GM19372 (cell line): ENCODE results near the gene ATP6V0D1.
"Not testable (repeated sequence)": the region's sequence is repeated elsewhere in the genome, so short reads cannot be mapped to it uniquely, and the experiment has no call there.

ENCODE experiments used
- ATAC-seq: cut with Tn5 transposase; IDR thresholded peaks from one replicate; pipeline ENCODE4 v1.9.1; 2021; ENCODE audit warnings: mild to moderate bottlenecking, low read depth, moderate library complexity; ENCODE audit not compliant: unreplicated experiment

ATP6V0D1 gene

GRCh38 chr16:67504031-67505021 is 23.4 kb upstream of the ATP6V0D1 start:
- ATAC-seq: no peak

- no peak for ATAC-seq
These were observed 18.1 kb upstream of the ATP6V0D1 start for GRCh38 chr16:67499106-67499505.

- no peak for ATAC-seq
These were observed 9.6 kb upstream of the ATP6V0D1 start for GRCh38 chr16:67490335-67491096.

GRCh38 chr16:67489401-67490083 is 8.6 kb upstream of the ATP6V0D1 start:
- no peak for ATAC-seq

GRCh38 chr16:67487561-67487960 is 6.6 kb upstream of the ATP6V0D1 start:
- ATAC-seq: not testable (repeated sequence)

GRCh38 chr16:67486805-67487204 is 5.8 kb upstream of the ATP6V0D1 start:
- no peak for ATAC-seq

- ATAC-seq: no peak
These were observed 3.0 kb upstream of the ATP6V0D1 start for GRCh38 chr16:67483731-67484525.

- no peak for ATAC-seq
These were observed 2.2 kb upstream of the ATP6V0D1 start, which contains the start of gene AGRP for GRCh38 chr16:67483150-67483549. AGRP (minus strand) TSS chr16:67483547; CDS start chr16:67483398, 149 bp downstream.

- ATAC-seq: no peak
These were observed 1.4 kb upstream of the ATP6V0D1 start for GRCh38 chr16:67482233-67482924.

- ATAC-seq: no peak
These were observed 740 bp upstream of the ATP6V0D1 start for GRCh38 chr16:67481561-67482232.

- no peak for ATAC-seq
These were observed 2.9 kb downstream of the ATP6V0D1 start for GRCh38 chr16:67477960-67478554.

GRCh38 chr16:67474551-67475455 is 6.2 kb downstream of the ATP6V0D1 start:
- ATAC-seq: no peak

- no peak for ATAC-seq
These were observed 9.1 kb downstream of the ATP6V0D1 start for GRCh38 chr16:67471758-67472384.

GRCh38 chr16:67470359-67470758 is 10.6 kb downstream of the ATP6V0D1 start:
- no peak for ATAC-seq

GRCh38 chr16:67468731-67469130 is 12.2 kb downstream of the ATP6V0D1 start:
- no peak for ATAC-seq

- ATAC-seq: no peak
These were observed 14.4 kb downstream of the ATP6V0D1 start for GRCh38 chr16:67466581-67466980.

GRCh38 chr16:67464565-67464964 is 16.4 kb downstream of the ATP6V0D1 start:
- no peak for ATAC-seq
